ENCODE data around the gene ZBTB7C. TPM values are rescaled to one million over a fixed set of nuclear protein-coding genes. Genes with fewer than 3 reads are reported as not detected.

The ZBTB7C gene
- polyA plus RNA-seq, 2 of the 4 experiments (the other 2 are of a cell fraction) = 0.10 to 0.12 TPM

DNA sequence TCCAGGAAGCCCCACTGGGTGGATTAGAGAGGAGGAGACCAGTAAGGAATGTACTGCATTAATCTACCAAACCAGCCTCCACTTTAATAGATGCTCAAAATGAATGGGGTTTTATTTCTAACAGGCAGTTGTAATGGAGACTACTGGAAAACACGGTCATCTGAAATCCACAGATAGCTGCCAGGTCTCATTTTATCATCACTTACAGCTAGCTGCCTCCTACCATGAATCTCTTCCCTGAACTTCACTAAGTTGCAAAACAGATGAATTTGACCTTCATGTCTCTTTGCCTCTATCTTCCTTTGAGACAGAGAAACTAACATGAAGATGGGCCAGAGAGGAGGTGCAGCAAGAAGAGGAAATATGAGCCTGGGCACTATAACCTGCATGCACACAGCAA is 21.9 kb downstream of the ZBTB7C start:
- peaks cover 19% of the 10 kb centered on the region for H3K4me1 ChIP-seq
- H3K4me2 ChIP-seq = no peak overlapping the region
- TF ChIP-seq USF2 (IDR thresholded peaks at IDR 0.05) (no peak), REST (IDR thresholded peaks at IDR 0.05) (no peak), ESRRA (IDR thresholded peaks at IDR 0.05; ENCODE audit: borderline replicate concordance, low read length) (no peak), TFCP2L1 (CRISPR knock-in tag; IDR thresholded peaks at IDR 0.05) (no peak), KDM5A (IDR thresholded peaks at IDR 0.05) (no peak), HOXA7 (CRISPR knock-in tag; IDR thresholded peaks at IDR 0.05) (no peak), SMC3 (IDR thresholded peaks at IDR 0.05) (no peak), HOXB5 (CRISPR knock-in tag; IDR thresholded peaks at IDR 0.05) (no peak), FOXS1 (CRISPR knock-in tag; IDR thresholded peaks at IDR 0.05) (no peak), NPAS2 (CRISPR knock-in tag; IDR thresholded peaks at IDR 0.05; ENCODE audit: borderline replicate concordance) (no peak), ZC3H11A (IDR thresholded peaks at IDR 0.05) (no peak), ZFP36 (IDR thresholded peaks at IDR 0.05; ENCODE audit: borderline replicate concordance, partially characterized antibody) (no peak), ATOH8 (CRISPR knock-in tag; IDR thresholded peaks at IDR 0.05; ENCODE audit: low read depth) (no peak), POLR2A (IDR thresholded peaks at IDR 0.05; ENCODE audit: low read length) (no peak), GATA3 (IDR thresholded peaks at IDR 0.05; ENCODE audit: borderline replicate concordance) (no peak), ZNF302 (CRISPR knock-in tag; IDR thresholded peaks at IDR 0.05) (no peak), FOSB (CRISPR knock-in tag; IDR thresholded peaks at IDR 0.05) (no peak), CBX2 (IDR thresholded peaks at IDR 0.05; ENCODE audit: borderline replicate concordance, low read depth) (no peak)
- TF ChIP-seq, protein P1, sequence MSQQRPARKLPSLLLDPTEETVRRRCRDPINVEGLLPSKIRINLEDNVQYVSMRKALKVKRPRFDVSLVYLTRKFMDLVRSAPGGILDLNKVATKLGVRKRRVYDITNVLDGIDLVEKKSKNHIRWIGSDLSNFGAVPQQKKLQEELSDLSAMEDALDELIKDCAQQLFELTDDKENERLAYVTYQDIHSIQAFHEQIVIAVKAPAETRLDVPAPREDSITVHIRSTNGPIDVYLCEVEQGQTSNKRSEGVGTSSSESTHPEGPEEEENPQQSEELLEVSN (IDR thresholded peaks at IDR 0.05; ENCODE audit: borderline replicate concordance, low read depth) = no peak
- TF ChIP-seq, protein P2, sequence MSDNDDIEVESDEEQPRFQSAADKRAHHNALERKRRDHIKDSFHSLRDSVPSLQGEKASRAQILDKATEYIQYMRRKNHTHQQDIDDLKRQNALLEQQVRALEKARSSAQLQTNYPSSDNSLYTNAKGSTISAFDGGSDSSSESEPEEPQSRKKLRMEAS (IDR thresholded peaks at IDR 0.05) = no peak
- no peak for FAIRE-seq
- no peak for ATAC-seq
- no peak overlapping the region; a peak in 1 of 6 replicates for H3K27ac ChIP-seq
- H3K4me3 ChIP-seq = no peak overlapping the region
- ChIA-PET POLR2A (no interaction called here), CTCF (no interaction called here)
- 60% methylated on average over 1 of the region's 1 CpG for WGBS (ENCODE audit: missing lambda C conversion rate)
- DNase-seq (ENCODE audit: low read depth in 1 of 2, low spot score in 1 of 2) = no peak
- no peaks in the 10 kb centered on the region for H3K9me3 ChIP-seq

- H3K27ac ChIP-seq = no peak overlapping the region
- DNase-seq (ENCODE audit: low read depth in 1 of 2, low spot score in 1 of 2) (no peak), FAIRE-seq (no peak), ATAC-seq (no peak)
- H3K4me1 ChIP-seq = peaks cover 19% of the 10 kb centered on the region
- ChIA-PET POLR2A (no interaction called here), CTCF (interaction anchor here (1.1 kb wide), 1 partner anchor 355 kb away, joined by 3 read pairs; no protein-coding TSS in a partner anchor)
- 69% methylated on average over 10 of the region's 12 CpGs for WGBS (ENCODE audit: missing lambda C conversion rate)
- H3K4me2 ChIP-seq = no peak overlapping the region
- no peaks in the 10 kb centered on the region for H3K9me3 ChIP-seq
- no peak overlapping the region for H3K4me3 ChIP-seq
- no peak for TF ChIP-seq SMC3 (IDR thresholded peaks at IDR 0.05)
- TF ChIP-seq MAFK (IDR thresholded peaks at IDR 0.05; ENCODE audit: partially characterized antibody) = peak; percentile 33
These were observed 23.6 kb downstream of the ZBTB7C start for GRCh38 chr18:48385596-48385995.

Data from A549 (cell line).